ENCODE results near the gene C11orf24.
A peak's percentile ranks its signal among the peaks of the same experiment; 100 is the strongest.
"Not testable (repeated sequence)": the region's sequence is repeated elsewhere in the genome, so short reads cannot be mapped to it uniquely, and the experiment has no call there.

The C11orf24 gene

GRCh38 chr11:68262544-68262827 is 9.3 kb downstream of the C11orf24 start:
- in situ Hi-C loops (cut with HindIII; ENCODE audit: low pct_unique_long_range_greater_than_20kb, low sequenced_read_pairs): no loop called here
- no peak for TF ChIP-seq JUND (IDR thresholded peaks at IDR 0.05; ENCODE audit: low read depth)
- no peak for DNase-seq (ENCODE audit: low read depth in 1 of 2, low spot score in 1 of 2)

GRCh38 chr11:68261749-68262543 is 9.8 kb downstream of the C11orf24 start:
- no peak for DNase-seq (ENCODE audit: low read depth in 1 of 2, low spot score in 1 of 2)
- in situ Hi-C loops (cut with HindIII; ENCODE audit: low pct_unique_long_range_greater_than_20kb, low sequenced_read_pairs): no loop called here
- no peak for TF ChIP-seq JUND (IDR thresholded peaks at IDR 0.05; ENCODE audit: low read depth)

- in situ Hi-C loops (cut with HindIII; ENCODE audit: low pct_unique_long_range_greater_than_20kb, low sequenced_read_pairs): no loop called here
- no peak for DNase-seq (ENCODE audit: low read depth in 1 of 2, low spot score in 1 of 2)
- no peak for TF ChIP-seq JUND (IDR thresholded peaks at IDR 0.05; ENCODE audit: low read depth)
Observed at GRCh38 chr11:68261006-68261405, 10.8 kb downstream of the C11orf24 start.

- no peak for DNase-seq (ENCODE audit: low read depth in 1 of 2, low spot score in 1 of 2)
- TF ChIP-seq JUND (IDR thresholded peaks at IDR 0.05; ENCODE audit: low read depth): no peak
- in situ Hi-C loops (cut with HindIII; ENCODE audit: low pct_unique_long_range_greater_than_20kb, low sequenced_read_pairs): no loop called here
Observed at GRCh38 chr11:68260484-68260883, 11.3 kb downstream of the C11orf24 start.

GRCh38 chr11:68259122-68259959 is 12.4 kb downstream of the C11orf24 start:
- in situ Hi-C loops (cut with HindIII; ENCODE audit: low pct_unique_long_range_greater_than_20kb, low sequenced_read_pairs): no loop called here
- no peak for TF ChIP-seq JUND (IDR thresholded peaks at IDR 0.05; ENCODE audit: low read depth)
- no peak for DNase-seq (ENCODE audit: low read depth in 1 of 2, low spot score in 1 of 2)

- no peak for DNase-seq (ENCODE audit: low read depth in 1 of 2, low spot score in 1 of 2)
- in situ Hi-C loops (cut with HindIII; ENCODE audit: low pct_unique_long_range_greater_than_20kb, low sequenced_read_pairs): no loop called here
- no peak for TF ChIP-seq JUND (IDR thresholded peaks at IDR 0.05; ENCODE audit: low read depth)
Observed at GRCh38 chr11:68258363-68258765, 13.4 kb downstream of the C11orf24 start.

- no peak for TF ChIP-seq JUND (IDR thresholded peaks at IDR 0.05; ENCODE audit: low read depth)
Observed at GRCh38 chr11:68257477-68258362, 14.1 kb downstream of the C11orf24 start.

GRCh38 chr11:68256331-68256741 is 15.4 kb downstream of the C11orf24 start:
- in situ Hi-C loops (cut with HindIII; ENCODE audit: low pct_unique_long_range_greater_than_20kb, low sequenced_read_pairs): no loop called here
- DNase-seq (ENCODE audit: low read depth in 1 of 2, low spot score in 1 of 2): no peak
- no peak for TF ChIP-seq JUND (IDR thresholded peaks at IDR 0.05; ENCODE audit: low read depth)

More at GRCh38 chr11:68257477-68258362, 14.1 kb downstream of the C11orf24 start:
- in situ Hi-C loops (cut with HindIII; ENCODE audit: low pct_unique_long_range_greater_than_20kb, low sequenced_read_pairs): no loop called here
- peak; percentile 78 to 94 for DNase-seq (ENCODE audit: low read depth in 1 of 2, low spot score in 1 of 2)

- in situ Hi-C loops (cut with HindIII; ENCODE audit: low pct_unique_long_range_greater_than_20kb, low sequenced_read_pairs): no loop called here
- TF ChIP-seq JUND (IDR thresholded peaks at IDR 0.05; ENCODE audit: low read depth): no peak
- no peak for DNase-seq (ENCODE audit: low read depth in 1 of 2, low spot score in 1 of 2)
Observed at GRCh38 chr11:68255526-68255925, 16.2 kb downstream of the C11orf24 start.

GRCh38 chr11:68254421-68254820 is 17.4 kb downstream of the C11orf24 start:
- no peak for TF ChIP-seq JUND (IDR thresholded peaks at IDR 0.05; ENCODE audit: low read depth)
- no peak for DNase-seq (ENCODE audit: low read depth in 1 of 2, low spot score in 1 of 2)
- in situ Hi-C loops (cut with HindIII; ENCODE audit: low pct_unique_long_range_greater_than_20kb, low sequenced_read_pairs): no loop called here

GRCh38 chr11:68251765-68252164 is 20.0 kb downstream of the C11orf24 start:
- no peak for TF ChIP-seq JUND (IDR thresholded peaks at IDR 0.05; ENCODE audit: low read depth)
- in situ Hi-C loops (cut with HindIII; ENCODE audit: low pct_unique_long_range_greater_than_20kb, low sequenced_read_pairs): no loop called here
- no peak for DNase-seq (ENCODE audit: low read depth in 1 of 2, low spot score in 1 of 2)

- DNase-seq (ENCODE audit: low read depth in 1 of 2, low spot score in 1 of 2); in situ Hi-C loops (cut with HindIII; ENCODE audit: low pct_unique_long_range_greater_than_20kb, low sequenced_read_pairs): not testable (repeated sequence)
Observed at GRCh38 chr11:68244912-68245311, 26.9 kb downstream of the C11orf24 start.

- in situ Hi-C loops (cut with HindIII; ENCODE audit: low pct_unique_long_range_greater_than_20kb, low sequenced_read_pairs): not testable (repeated sequence)
Observed at GRCh38 chr11:68243847-68244246, 27.9 kb downstream of the C11orf24 start.

More at GRCh38 chr11:68243847-68244246, 27.9 kb downstream of the C11orf24 start:
- not testable (repeated sequence) for DNase-seq (ENCODE audit: low read depth in 1 of 2, low spot score in 1 of 2)
